GM18520 (cell line): ENCODE results near the gene APIP.

Source experiments
- ATAC-seq: cut with Tn5 transposase; IDR thresholded peaks from one replicate; pipeline ENCODE4 v1.9.1; 2021; ENCODE audit not compliant: unreplicated experiment

The APIP gene

DNA sequence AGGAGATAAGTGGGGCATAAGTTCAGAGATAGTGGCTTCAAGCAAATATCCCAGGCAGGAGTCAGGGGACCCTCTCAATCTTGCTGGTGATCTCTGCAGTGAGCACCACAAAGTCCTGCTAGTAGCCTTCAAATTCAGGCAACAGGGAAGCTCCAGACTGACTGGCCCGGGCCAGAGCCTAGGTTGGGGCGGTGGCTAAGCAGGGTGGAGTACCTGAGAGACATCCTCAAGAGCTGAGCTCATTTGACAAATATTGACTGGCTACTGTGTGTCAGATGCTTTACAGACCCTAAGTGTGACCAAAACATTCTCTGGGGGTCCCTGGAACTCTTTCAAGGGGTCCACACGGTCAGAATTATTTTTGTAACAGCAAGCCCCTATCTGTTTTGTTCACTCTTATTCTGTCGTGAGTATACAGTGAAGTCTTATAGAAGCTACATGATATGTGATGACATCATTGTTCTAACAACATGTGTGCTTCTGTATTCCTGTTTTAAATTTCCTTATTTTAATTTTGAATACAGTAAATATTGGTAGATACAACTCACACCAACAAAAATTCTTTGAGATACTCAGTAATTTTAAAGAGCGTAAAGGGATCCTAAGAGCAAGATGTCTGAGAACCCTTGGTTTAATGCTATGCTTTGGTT, 71.6 kb downstream of the APIP start:
- no peak for ATAC-seq

DNA sequence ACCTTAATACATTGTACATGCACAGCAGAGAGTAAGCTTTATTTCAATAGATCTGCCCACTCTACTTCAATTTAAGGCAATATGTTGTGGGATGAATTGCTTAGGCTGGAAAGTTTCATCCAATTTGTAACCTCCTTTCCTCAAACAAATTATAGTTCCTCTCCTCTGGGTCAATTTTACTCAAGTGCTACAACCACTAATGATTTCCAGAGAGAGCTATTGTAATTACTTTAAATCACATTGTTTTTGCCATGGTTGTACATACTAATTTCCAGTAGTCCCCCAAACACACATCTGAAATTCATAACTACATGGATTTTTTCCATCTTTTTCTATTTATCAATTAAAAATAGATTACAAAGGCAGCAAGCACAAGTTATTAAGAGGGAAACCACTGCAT, 72.9 kb downstream of the APIP start:
- ATAC-seq = no peak

DNA sequence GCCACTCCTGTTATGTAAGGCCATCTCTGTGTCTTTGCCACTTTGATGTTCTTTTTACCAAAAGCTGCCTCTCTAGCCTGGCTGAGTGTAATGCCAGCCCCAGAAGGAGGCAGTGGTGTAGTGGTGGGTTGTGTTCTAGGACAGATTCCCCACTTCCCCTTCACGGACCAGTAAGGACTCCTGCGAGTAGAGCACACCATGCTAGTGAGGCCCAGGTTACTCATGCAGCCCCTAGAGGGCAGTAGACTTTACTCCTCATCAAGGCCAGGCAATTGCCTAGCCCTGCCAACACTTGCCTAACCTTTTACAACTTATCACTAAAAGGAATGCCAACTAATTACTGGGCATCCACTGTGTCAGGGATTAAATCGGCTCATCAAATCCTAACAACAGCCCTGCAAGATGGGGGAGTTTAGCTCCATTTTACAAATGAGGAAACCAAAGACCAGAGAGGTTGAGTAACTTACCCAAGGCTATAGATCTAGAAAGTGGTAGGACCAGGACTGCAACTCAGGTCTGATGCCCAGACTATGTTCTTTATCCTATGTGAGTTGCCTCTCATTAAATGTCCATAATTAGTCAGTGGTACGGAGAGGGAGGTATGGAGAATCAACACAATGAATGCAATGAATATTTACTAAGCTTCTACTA, 75.3 kb downstream of the APIP start:
- no peak for ATAC-seq

DNA sequence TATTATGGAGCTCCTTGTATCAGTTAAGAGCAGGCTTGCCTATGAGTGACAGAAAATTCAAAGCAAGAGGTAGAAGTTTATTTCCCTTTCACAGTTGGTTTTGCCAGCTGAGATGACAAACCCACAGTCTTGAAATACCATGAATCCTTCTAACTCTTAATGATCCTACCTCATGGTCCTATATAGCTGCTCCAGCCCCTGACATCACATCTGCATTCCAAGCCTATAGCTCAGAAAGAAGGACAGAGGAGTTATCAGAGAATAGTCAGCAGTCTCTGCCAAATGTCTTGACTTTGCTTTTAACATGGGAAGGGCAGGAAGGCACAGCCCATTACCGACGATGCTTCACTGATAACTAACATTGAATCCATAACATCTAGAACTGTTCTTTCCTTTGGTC, 76.2 kb downstream of the APIP start:
- ATAC-seq = no peak

DNA sequence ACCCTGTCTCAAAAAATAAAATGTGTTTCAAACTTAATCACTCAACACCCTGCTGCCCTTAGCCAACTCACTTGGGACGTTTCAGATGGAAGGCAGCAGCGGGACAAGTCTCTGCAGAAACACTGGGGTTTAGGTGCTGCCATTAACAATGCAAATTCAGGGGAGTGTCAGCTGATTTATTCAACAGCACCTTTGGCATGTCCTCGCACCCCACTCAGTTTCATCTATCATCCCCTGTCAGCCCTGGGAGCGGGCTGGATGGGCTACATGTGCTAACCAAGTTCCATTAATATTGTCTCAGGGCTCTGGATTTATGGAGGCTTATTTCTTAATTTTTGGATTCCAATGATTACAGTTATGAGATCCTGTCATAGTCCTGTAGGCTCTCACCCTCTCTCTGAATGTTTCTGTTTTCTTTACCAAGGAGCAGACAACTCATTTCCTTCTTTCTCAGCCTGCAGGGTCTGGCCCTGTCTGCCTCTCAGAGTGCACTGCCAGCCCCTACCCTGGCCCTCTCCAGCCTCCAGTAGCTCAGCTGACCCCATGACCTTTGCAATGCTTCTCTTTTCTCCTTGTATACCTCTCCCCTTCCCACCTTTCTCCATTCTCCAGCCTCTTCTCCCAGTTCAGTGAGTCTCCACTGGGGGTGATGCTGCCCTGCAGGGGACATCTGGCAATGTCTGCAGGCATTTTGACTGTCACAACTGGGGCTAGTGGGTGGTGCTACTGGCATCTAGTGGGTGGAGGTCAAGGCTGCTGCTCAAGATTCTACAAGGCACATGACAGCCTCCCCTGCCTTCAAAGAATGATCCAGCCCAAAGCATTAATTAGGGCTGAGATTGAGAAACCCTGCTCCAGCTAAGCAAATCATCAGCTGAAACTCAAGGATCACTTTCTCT, 79.0 kb downstream of the APIP start:
- ATAC-seq = no peak

DNA sequence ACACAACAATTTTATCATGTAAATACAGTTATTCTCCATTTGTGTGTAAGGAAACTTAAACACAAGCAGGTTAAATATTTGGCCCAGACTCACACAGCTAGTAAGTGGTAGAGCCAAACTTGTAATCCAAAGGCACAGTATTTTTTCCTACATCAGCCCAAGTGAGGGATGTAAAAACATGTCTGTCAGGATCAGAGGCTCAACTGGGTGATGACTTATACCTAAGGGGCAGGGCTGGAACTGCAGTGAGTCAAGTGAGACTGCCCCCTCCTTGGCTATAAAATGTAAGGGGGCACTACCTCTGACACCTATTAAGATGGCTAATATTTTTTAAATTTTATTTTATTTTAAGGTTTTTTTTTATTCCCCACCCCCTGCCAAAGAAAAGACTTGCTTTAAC, 82.6 kb downstream of the APIP start:
- no peak for ATAC-seq
